ENCODE results near the gene SHMT1.
"Not testable (repeated sequence)": the region's sequence is repeated elsewhere in the genome, so short reads cannot be mapped to it uniquely, and the experiment has no call there.

SHMT1 gene

DNA sequence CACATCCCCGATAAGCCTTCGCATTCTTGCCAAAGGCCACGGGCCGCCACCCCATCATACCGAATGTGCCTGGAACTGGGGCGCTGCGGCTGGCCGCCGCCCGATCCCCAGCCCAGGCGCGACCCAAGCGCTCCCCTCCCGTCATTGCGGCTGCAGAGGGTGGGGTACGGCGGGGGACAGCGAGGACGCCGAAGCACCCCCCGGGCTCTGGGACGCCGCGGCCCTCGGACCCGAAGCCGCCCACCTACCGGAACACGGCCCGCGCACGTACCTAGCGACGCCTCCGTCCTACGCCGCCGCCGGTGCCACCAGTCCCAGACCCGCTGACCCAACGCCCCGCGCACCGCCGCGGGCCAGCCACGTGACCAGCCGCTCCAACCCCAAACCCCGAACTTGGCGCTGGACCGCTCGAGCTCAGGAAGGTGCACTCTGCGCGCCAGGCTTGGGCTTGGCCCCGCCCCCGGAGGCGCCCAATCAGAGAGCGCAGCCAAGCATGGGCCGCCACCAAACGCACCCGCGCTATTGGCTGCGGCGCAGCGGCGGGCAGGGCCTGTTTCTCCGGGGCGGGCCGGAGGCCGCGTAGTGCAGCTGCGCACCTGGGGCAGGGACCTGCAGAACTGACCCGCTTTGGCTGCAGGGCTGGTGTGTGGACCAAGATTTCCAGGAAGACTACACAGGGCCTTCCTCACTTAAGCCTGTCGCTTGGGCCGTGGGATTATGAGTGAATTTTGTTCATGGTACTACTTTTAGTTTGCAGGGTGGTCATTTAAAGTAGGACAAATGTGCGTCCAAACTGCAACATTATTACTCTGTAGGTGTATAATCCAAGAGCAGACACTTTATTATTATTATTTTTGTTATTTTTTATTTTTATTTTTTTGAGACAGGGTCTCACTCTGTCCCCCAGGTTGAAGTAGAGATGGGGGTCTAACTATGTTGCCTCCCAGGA, at the start of gene SHMT1:
TSS of gene SHMT1 (minus strand) at position 450 of the 949 bp plus-strand sequence. CDS start 7,569 bp downstream, outside the sequence.
- DNase-seq = peak; percentile 95 to 96

DNA sequence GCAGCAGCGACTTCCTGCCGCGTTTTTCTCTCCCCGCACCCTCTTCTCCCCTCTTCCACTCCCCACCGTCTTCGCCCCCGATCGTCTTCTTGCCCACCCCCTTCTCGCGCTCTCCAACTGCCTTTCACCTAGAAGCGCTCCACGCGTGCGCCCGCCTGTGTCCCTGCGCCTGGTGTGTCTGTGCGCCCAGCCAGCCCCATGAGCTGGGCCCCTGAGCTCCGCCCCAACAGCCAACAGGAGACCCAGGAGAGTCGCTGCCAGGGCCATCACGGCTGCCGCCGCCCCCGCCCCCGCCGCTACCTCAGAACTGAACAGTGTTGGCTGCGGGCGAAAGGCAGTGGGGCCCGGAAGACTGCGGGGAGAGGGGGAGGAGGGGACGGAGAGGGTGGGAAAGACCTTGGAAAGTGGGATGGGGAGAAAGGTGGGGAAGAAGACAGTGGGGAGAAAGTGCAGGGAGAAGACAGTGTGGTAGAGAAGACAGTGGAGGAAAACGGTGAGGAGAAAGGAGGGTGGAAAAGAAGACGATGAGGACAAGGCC, 48.7 kb upstream of the SHMT1 start:
- DNase-seq = not testable (repeated sequence)

- DNase-seq = peak; percentile 65 to 67
These were observed 48.1 kb upstream of the SHMT1 start for GRCh38 chr17:18411377-18411864.

GRCh38 chr17:18410736-18411135, 47.4 kb upstream of the SHMT1 start:
- not testable (repeated sequence) for DNase-seq

GRCh38 chr17:18409321-18409720, 46.0 kb upstream of the SHMT1 start:
- DNase-seq = not testable (repeated sequence)

- not testable (repeated sequence) for DNase-seq
These were observed 45.6 kb upstream of the SHMT1 start for GRCh38 chr17:18408906-18409305.

GRCh38 chr17:18403604-18404003, 40.3 kb upstream of the SHMT1 start:
- not testable (repeated sequence) for DNase-seq

- not testable (repeated sequence) for DNase-seq
These were observed 39.8 kb upstream of the SHMT1 start for GRCh38 chr17:18403166-18403565.

DNA sequence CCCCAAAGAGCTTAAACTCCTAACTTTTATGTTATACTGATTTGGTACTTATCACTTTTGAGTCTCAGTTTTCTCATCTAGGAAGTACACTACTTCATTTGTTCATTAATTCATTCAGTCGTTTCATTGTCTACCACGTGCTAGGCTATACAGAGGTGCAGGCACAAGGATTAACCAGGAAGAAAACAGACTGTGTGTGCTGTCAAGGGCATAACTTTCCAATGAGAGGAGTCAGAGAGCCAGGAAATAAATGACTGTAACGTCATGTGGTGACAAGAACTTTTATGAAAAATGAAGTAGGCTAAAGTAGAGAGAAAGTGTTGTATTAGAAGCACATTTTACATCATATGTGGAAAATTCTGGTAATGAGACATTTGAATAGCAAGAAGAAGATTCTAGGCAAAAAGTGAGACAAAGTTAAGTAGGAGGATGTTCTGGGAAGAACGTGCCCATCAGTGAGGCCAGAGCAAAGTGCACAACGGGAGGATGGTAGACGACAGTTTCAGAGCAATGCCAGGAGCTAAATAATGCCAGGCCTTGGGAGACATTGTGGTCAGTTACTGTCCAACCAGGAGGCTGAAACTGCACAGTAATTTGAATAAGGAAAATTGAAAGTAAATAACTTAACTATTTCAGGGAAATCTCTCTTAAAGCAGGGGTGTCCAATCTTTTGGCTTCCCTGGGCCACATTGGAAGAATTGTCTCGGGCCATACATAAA, 38.7 kb upstream of the SHMT1 start:
- DNase-seq = not testable (repeated sequence)

DNA sequence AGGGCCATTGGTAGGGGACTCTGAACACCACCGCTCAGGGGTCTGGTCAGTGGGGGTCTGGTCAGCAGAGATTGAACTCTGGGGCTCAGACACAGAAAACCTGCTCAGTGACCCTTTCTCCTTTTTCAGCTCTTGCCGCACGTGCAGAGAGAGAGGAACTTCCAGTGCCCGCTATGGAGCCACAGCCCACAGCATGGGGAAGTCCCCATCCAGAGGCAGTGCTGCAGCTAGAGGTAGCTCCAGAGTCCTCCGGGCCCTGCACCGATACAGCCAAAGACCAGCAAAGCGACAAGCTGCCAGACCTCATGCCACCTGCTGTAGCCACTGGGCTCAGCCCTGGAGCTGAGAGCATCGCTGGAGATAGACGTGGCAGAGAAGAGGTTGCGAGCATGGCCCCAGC, 25.4 kb upstream of the SHMT1 start:
- DNase-seq = not testable (repeated sequence)

DNA sequence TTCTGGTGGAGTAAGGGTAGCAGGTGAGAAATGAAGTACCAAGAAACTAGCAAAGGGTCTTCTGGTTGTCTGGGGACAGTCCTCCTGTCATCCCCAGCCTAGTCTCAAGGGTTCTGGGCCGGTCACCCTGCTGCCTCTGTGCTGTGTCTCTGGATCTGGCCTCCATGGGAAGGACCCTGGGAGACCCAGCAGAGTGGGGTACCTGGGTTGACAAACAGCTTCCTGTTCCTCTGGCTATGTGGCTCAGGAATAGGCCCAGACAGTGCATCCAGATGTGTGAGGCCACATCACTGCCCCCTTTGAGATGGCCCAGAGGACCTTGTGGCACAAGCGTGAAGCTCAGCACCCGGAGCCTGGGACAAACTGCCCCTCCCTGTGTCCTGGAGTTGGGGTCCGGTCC, 24.9 kb upstream of the SHMT1 start:
- DNase-seq = not testable (repeated sequence)

GRCh38 chr17:18387583-18387982, 24.2 kb upstream of the SHMT1 start:
- not testable (repeated sequence) for DNase-seq

- not testable (repeated sequence) for DNase-seq
These were observed 20.9 kb upstream of the SHMT1 start for GRCh38 chr17:18384271-18384670.

DNA sequence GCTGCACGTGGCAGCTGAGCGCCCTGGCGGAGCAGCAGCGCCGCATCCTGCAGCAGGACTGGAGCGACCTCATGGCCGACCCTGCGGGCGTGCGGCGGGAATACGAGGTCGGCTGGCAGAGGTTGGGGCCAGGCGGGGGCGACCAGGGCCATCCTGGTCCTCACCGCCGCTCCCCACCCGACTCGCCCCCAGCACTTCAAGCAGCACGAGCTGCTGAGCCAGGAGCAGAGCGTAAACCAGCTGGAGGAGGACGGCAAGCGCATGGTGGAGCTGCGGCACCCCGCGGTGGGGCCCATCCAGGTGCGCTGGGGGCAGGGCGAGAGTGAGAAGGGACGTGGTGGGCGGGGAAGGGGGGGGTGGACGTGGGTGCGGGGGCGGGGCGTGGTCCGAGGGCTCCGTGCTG, 19.7 kb upstream of the SHMT1 start:
- peak in 1 of 2 experiments; percentile 40 for DNase-seq

- no peak for DNase-seq
These were observed 19.2 kb upstream of the SHMT1 start for GRCh38 chr17:18382441-18383078.

- no peak for DNase-seq
These were observed 18.5 kb upstream of the SHMT1 start for GRCh38 chr17:18381953-18382245.

- no peak for DNase-seq
These were observed 18.0 kb upstream of the SHMT1 start for GRCh38 chr17:18381158-18381952.

DNA sequence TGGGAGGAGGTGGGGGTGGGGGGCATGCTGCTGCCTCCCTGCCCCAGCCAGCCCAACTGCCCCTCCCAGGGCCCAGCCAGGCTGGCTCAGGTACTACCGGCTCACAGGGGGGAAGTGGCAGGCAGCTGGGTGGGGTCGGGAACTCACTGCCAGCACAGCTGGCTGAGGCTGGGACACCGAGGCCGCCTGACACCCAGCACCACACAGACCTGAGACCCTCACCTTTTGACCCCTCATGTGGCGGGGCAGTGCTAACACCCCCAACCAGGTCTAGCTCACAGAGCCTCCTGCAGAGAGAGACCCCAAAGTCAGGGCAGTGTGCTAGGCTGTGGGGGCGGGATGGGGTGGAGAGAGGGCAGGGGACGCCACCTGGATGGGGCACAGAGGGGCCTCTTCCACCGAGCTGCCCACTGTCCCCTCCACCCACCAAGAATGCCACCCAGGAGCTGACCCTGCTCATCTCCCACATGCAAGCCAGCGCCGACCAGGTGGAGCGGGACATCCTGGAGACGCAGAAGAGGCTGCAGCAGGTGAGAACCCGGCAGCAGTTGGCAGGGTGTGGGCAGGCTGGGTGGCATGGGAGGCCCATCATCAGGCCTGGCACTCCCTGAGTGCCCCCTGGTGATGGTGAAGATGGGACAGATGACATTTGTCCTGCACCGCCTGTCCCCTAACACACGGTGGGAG, 17.3 kb upstream of the SHMT1 start:
- DNase-seq = no peak

- no peak for DNase-seq
These were observed 16.1 kb upstream of the SHMT1 start for GRCh38 chr17:18379246-18380146.

GRCh38 chr17:18378614-18379013, 15.3 kb upstream of the SHMT1 start:
- not testable (repeated sequence) for DNase-seq

DNA sequence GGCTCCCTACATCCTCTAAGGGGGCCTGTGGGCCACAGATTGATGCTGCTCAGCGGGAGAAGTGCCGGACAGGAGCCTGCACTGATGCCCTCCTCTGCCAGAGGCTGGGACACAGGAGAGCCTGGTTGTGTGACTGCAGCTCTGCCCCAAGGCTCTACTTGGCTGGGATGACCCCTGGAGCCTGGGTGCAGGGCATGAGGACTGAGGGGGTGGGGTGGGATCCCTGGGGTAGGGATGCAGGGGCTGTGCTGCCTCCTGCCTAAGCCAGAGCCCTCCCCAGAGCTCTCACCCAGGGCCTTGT, 14.8 kb upstream of the SHMT1 start:
- DNase-seq = no peak

All from activated T-cell treated with anti-CD3 and anti-CD28 coated beads, Interleukin-2, amount 50 U/mL, for 48 hours (primary cell).